Keratinocyte (primary cell): ENCODE results near the gene RBM34. TPM values are rescaled to one million over a fixed set of nuclear protein-coding genes. Genes with fewer than 3 reads are reported as not detected.
A peak's percentile ranks its signal among the peaks of the same experiment; 100 is the strongest.
"Not testable (repeated sequence)": the region's sequence is repeated elsewhere in the genome, so short reads cannot be mapped to it uniquely, and the experiment has no call there.

Experiments used
- DNase-seq: peaks from one replicate; pipeline ENCODE4 v3.0.0-alpha.2; 2011; ENCODE audit warnings: low read depth, missing footprints, low spot score
- FAIRE-seq: peaks from 2 replicates; lab custom pipeline; 2011; peaks lifted over from hg19 to GRCh38; lab: Jason Lieb, UNC
- H2AFZ ChIP-seq: 2 replicates; pipeline ENCODE4 v1.6.0; 2012; ENCODE audit warnings: low read length, control low read depth, inconsistent platforms; ENCODE audit not compliant: control insufficient read depth
- H3K27ac ChIP-seq: 2 replicates; pipeline ENCODE4 v1.5.1; 2011; ENCODE audit warnings: low read length; ENCODE audit not compliant: control insufficient read depth, insufficient read depth
- H3K27me3 ChIP-seq: 3 replicates; pipeline ENCODE4 v1.6.0; 2011; ENCODE audit warnings: low read length; ENCODE audit not compliant: control insufficient read depth, insufficient read depth; ENCODE audit errors: extremely low read depth
- H3K36me3 ChIP-seq, 2 experiments: 2 replicates in 1 of 2; 3 replicates in 1 of 2; pipeline ENCODE4 v1.5.1; 2011; ENCODE audit warnings: low read length in 2 of 2, mild to moderate bottlenecking in 1 of 2; ENCODE audit not compliant: control insufficient read depth in 2 of 2, insufficient read depth in 2 of 2; ENCODE audit errors: extremely low read depth in 1 of 2
- H3K4me1 ChIP-seq: 3 replicates; pipeline ENCODE4 v1.5.1; 2011; ENCODE audit warnings: low read length; ENCODE audit not compliant: control insufficient read depth, insufficient read depth; ENCODE audit errors: extremely low read depth
- H3K4me2 ChIP-seq: 3 replicates; pipeline ENCODE4 v1.6.0; 2011; ENCODE audit warnings: low read depth, low read length; ENCODE audit not compliant: control insufficient read depth, insufficient read depth; ENCODE audit errors: extremely low read depth
- H3K4me3 ChIP-seq, 3 experiments: fragments of 200-600 bp in 1 of 3; sonication (generic) in 1 of 3; 2 replicates in 2 of 3; 3 replicates in 1 of 3; pipeline ENCODE4 v1.5.1; 2011 to 2016; ENCODE audit warnings: low read length in 3 of 3, mild to moderate bottlenecking in 3 of 3, control low read depth in 2 of 3, inconsistent platforms in 1 of 3, low read depth in 1 of 3, mixed read lengths in 1 of 3, mixed run types in 1 of 3, moderate library complexity in 1 of 3; ENCODE audit not compliant: control insufficient read depth in 2 of 3, insufficient read depth in 2 of 3; ENCODE audit errors: extremely low read depth in 1 of 3
- H3K79me2 ChIP-seq: 2 replicates; pipeline ENCODE4 v1.6.0; 2012; ENCODE audit warnings: low read length; ENCODE audit not compliant: control insufficient read depth, insufficient read depth
- H3K9ac ChIP-seq: 3 replicates; pipeline ENCODE4 v1.6.0; 2011; ENCODE audit warnings: low read length; ENCODE audit not compliant: control insufficient read depth, insufficient read depth; ENCODE audit errors: extremely low read depth
- H3K9me1 ChIP-seq: 3 replicates; pipeline ENCODE4 v1.6.0; 2011; ENCODE audit warnings: low read length; ENCODE audit not compliant: control insufficient read depth, insufficient read depth; ENCODE audit errors: extremely low read depth
- H3K9me3 ChIP-seq: 2 replicates; pipeline ENCODE4 v1.5.1; 2012; ENCODE audit warnings: low read depth, low read length; ENCODE audit not compliant: control insufficient read depth
- H4K20me1 ChIP-seq: 3 replicates; pipeline ENCODE4 v1.6.0; 2011; ENCODE audit warnings: low read length; ENCODE audit not compliant: control insufficient read depth, insufficient read depth; ENCODE audit errors: extremely low read depth
- CTCF ChIP-seq, 3 experiments: IDR thresholded peaks in 1 of 3; conservative IDR thresholded peaks in 1 of 3; optimal IDR thresholded peaks in 1 of 3; 2 replicates in 2 of 3; 3 replicates in 1 of 3; pipeline versions ENCODE3 to v1.5.1; 2011; ENCODE audit warnings: low read length in 3 of 3, mild to moderate bottlenecking in 3 of 3, moderate library complexity in 2 of 3, control low read depth in 1 of 3, inconsistent platforms in 1 of 3; ENCODE audit not compliant: insufficient read depth in 2 of 3; ENCODE audit errors: extremely low read depth in 1 of 3
- EZH2 ChIP-seq: IDR thresholded peaks from one replicate; pipeline ENCODE4 v1.6.1; 2012; ENCODE audit warnings: inconsistent platforms, mild to moderate bottlenecking, low read length, moderate library complexity
- dilution Hi-C: fragments of 300-500 bp; cut with MboI; formaldehyde crosslinking; loops from one replicate; pipeline ENCODE4 v1.7.0; 2020; ENCODE audit warnings: low sequenced_read_pairs; ENCODE audit not compliant: extremely low pct_ligation_motif_present
- polyA plus RNA-seq, 5 experiments: library from polyadenylated mRNA; depleted of rRNA in 3 of 5; stranded (reverse) in 3 of 5; stranded (forward) in 1 of 5; unstranded in 1 of 5; fragments of >200 nt; gene quantifications; 1 replicate in 1 of 5; 2 replicates in 3 of 5; 3 replicates in 1 of 5; pipeline versions ENCODE4 v1.2.1 to v1.2.3, GENCODE V29; 2011 to 2012; ENCODE audit warnings: missing spikeins in 2 of 5, low read depth in 1 of 5, low replicate concordance in 1 of 5

Gene RBM34
- polyA plus RNA-seq, 1 donor (not counting 4 experiments of a cell fraction or from before 2014, with no cell fraction given) = 39.3 TPM

- Histone ChIP-seq H3K27me3 (no peaks in the 10 kb centered on the region), H3K9me3 (no peaks in the 10 kb centered on the region), H3K36me3 (no peaks in the 10 kb centered on the region), H3K79me2 (no peaks in the 10 kb centered on the region), H3K4me3 (no peak overlapping the region), H3K4me1 (peaks cover 3% of the 10 kb centered on the region), H2AFZ (no peak overlapping the region), H4K20me1 (no peaks in the 10 kb centered on the region), H3K27ac (no peak overlapping the region), H3K9ac (no peak overlapping the region), H3K4me2 (peak overlapping the region; percentile 42), H3K9me1 (no peaks in the 10 kb centered on the region)
- dilution Hi-C loops = no loop called here
- no peak for DNase-seq
- no peak for TF ChIP-seq EZH2
- peak in 1 of 3 experiments; percentile 54 for TF ChIP-seq CTCF (optimal IDR thresholded peaks at IDR 0.05 in 1 of 3, IDR thresholded peaks at IDR 0.05 in 1 of 3, conservative IDR thresholded peaks at IDR 0.05 in 1 of 3; ENCODE audit: extremely low read depth in 1 of 3, insufficient read depth in 2 of 3, low read length in 3 of 3)
- no peak for FAIRE-seq
These were observed 67.9 kb downstream of the RBM34 start for GRCh38 chr1:235093013-235093695.

GRCh38 chr1:235092415-235092814 is 68.6 kb downstream of the RBM34 start:
- H3K79me2 ChIP-seq, H3K9me1 ChIP-seq, DNase-seq, H3K9me3 ChIP-seq, H3K4me2 ChIP-seq, H3K27ac ChIP-seq, H3K27me3 ChIP-seq, H3K9ac ChIP-seq, H3K4me3 ChIP-seq, H3K4me1 ChIP-seq, H3K36me3 ChIP-seq, H2AFZ ChIP-seq, H4K20me1 ChIP-seq, FAIRE-seq, dilution Hi-C loops: not testable (repeated sequence)

- dilution Hi-C loops, H3K27me3 ChIP-seq, H3K9me1 ChIP-seq, H3K79me2 ChIP-seq, H3K9ac ChIP-seq, H3K4me1 ChIP-seq, H3K36me3 ChIP-seq, H3K9me3 ChIP-seq, H3K4me3 ChIP-seq, H3K27ac ChIP-seq, H2AFZ ChIP-seq, H4K20me1 ChIP-seq, H3K4me2 ChIP-seq, FAIRE-seq, DNase-seq: not testable (repeated sequence)
These were observed 69.0 kb downstream of the RBM34 start for GRCh38 chr1:235092045-235092406.

GRCh38 chr1:235091319-235092044 is 69.6 kb downstream of the RBM34 start:
- H3K9me1 ChIP-seq, FAIRE-seq, H3K27ac ChIP-seq, DNase-seq, H3K79me2 ChIP-seq, H3K9ac ChIP-seq, dilution Hi-C loops, H3K4me3 ChIP-seq, H3K36me3 ChIP-seq, H3K9me3 ChIP-seq, H3K4me1 ChIP-seq, H3K27me3 ChIP-seq, H3K4me2 ChIP-seq, H4K20me1 ChIP-seq, H2AFZ ChIP-seq: not testable (repeated sequence)
